ENCODE measurements around the gene EFCAB11.

EFCAB11 gene

DNA sequence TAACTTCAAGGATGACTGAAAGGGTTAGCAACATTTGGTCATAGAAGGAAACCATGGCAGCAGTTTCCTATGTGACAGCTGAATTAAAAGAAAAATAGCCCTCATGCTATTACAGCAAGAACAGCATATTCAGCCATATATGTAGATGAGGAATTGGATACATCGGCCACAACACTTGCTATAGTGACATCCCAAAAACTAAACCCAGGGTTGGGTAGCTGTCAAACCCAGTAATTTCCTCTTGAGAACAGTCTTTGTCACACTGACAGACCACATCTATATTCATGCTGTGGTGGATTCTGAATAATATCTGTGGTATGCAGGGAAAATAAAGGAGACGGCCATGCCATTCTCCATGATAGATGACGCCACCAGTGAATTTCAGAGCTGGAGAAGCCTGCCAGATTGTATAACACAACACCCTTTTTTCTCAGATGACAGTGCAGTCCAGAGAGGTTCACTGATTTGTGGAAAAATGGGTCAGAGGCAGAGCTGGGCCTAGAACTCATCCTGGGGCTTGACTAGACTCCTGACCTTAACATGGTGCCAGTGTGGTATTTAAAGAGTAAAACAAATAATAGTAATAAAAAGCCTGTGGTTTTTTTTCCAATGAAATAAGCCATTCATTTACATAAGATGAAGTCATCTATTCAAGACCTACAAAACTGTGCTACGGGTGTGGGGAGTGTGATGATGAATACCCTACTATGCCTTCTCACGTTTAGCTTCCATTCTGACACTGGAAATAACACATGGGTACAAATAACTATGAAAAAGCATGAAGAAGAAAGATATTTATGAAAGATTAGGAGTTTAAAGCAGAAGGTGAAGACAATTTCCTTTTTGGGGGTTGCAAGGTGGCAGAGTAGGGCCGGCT is 32.3 kb downstream of the EFCAB11 start:
- H3K27ac Mint-ChIP-seq, result no peak overlapping the region
- H3K4me1 Mint-ChIP-seq, result no peaks in the 10 kb centered on the region
- H3K36me3 Mint-ChIP-seq (ENCODE audit: low read depth), result peaks cover 11% of the 10 kb centered on the region
- DNase-seq, result no peak
- no peaks in the 10 kb centered on the region for H3K9me3 Mint-ChIP-seq
- no peaks in the 10 kb centered on the region for H3K27me3 Mint-ChIP-seq (ENCODE audit: low read depth, poor library complexity)
- TF ChIP-seq, protein P1, sequence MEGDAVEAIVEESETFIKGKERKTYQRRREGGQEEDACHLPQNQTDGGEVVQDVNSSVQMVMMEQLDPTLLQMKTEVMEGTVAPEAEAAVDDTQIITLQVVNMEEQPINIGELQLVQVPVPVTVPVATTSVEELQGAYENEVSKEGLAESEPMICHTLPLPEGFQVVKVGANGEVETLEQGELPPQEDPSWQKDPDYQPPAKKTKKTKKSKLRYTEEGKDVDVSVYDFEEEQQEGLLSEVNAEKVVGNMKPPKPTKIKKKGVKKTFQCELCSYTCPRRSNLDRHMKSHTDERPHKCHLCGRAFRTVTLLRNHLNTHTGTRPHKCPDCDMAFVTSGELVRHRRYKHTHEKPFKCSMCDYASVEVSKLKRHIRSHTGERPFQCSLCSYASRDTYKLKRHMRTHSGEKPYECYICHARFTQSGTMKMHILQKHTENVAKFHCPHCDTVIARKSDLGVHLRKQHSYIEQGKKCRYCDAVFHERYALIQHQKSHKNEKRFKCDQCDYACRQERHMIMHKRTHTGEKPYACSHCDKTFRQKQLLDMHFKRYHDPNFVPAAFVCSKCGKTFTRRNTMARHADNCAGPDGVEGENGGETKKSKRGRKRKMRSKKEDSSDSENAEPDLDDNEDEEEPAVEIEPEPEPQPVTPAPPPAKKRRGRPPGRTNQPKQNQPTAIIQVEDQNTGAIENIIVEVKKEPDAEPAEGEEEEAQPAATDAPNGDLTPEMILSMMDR (IDR thresholded peaks at IDR 0.05), result no peak
- H3K4me3 Mint-ChIP-seq, result no peak overlapping the region

DNA sequence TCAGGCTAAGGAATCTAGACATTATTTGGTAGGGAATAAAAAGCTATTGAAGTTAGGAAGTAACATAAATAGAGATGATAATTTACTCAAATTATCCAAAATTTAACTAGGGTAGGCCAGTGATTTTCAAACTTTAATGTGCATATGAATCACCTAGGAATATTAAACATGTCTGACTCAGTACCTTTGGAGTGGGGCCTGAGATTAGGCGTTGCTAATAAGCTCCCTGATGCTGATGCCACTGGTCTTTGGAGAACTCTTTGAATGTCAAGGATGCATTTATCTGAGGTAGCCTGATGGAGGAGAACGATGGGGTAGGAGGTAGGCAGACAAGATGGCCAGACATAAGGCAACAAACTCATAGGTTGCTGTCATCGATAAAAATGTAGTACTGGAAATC is 33.2 kb downstream of the EFCAB11 start:
- no peak overlapping the region for H3K4me3 Mint-ChIP-seq
- no peaks in the 10 kb centered on the region for H3K9me3 Mint-ChIP-seq
- H3K4me1 Mint-ChIP-seq, result no peaks in the 10 kb centered on the region
- H3K27ac Mint-ChIP-seq, result no peak overlapping the region
- TF ChIP-seq, protein P1 (IDR thresholded peaks at IDR 0.05), result no peak
- H3K36me3 Mint-ChIP-seq (ENCODE audit: low read depth), result peaks cover 9% of the 10 kb centered on the region
- H3K27me3 Mint-ChIP-seq (ENCODE audit: low read depth, poor library complexity), result no peaks in the 10 kb centered on the region
- DNase-seq, result no peak

DNA sequence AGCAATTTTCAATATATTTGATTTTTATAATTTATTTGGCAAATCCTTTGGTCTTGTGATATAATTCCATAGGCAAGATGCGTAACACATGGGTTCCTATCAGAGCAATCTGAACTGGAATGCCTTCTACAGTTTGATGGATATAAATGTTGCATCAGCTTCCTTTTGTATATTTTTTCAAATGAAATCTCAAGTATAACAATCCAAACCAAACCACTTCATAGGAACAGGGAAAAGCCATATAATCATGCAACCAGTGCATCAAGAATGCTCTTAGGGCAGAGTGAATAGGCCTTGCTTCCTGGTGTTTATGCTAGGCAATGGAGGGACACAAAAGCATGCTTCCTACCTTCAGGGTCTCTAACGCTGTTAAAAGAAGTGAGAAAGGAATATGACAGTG is 34.5 kb downstream of the EFCAB11 start:
- H3K9me3 Mint-ChIP-seq, result no peaks in the 10 kb centered on the region
- no peaks in the 10 kb centered on the region for H3K27me3 Mint-ChIP-seq (ENCODE audit: low read depth, poor library complexity)
- TF ChIP-seq, protein P1 (IDR thresholded peaks at IDR 0.05), result no peak
- no peaks in the 10 kb centered on the region for H3K4me1 Mint-ChIP-seq
- DNase-seq, result no peak
- H3K36me3 Mint-ChIP-seq (ENCODE audit: low read depth), result peaks cover 6% of the 10 kb centered on the region
- no peak overlapping the region for H3K27ac Mint-ChIP-seq
- no peak overlapping the region for H3K4me3 Mint-ChIP-seq

DNA sequence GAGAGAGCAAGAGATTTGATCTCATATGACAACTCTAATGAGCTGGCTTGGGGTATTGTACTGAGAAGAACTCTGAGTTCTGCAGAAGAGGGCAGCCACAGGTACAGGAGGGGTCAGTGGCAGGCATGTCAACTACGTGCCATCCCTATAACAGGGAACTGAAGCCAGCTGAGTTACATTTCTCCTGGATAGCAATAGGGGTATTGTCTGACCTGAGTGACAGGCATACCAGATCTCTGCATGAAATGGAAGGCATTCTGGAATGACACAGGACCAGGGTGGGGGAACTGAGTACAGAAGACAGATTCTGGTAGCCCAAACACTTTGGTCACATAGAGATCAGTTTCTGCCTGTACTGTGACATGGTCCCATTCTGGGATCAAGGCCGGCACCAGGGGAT is 35.8 kb downstream of the EFCAB11 start:
- Mint-ChIP-seq H3K4me3 (no peak overlapping the region), H3K27me3 (ENCODE audit: low read depth, poor library complexity) (peaks cover 3% of the 10 kb centered on the region), H3K36me3 (ENCODE audit: low read depth) (no peaks in the 10 kb centered on the region), H3K9me3 (no peaks in the 10 kb centered on the region), H3K4me1 (no peaks in the 10 kb centered on the region), H3K27ac (peak overlapping the region; percentile 4)
- DNase-seq, result no peak
- TF ChIP-seq, protein P1 (IDR thresholded peaks at IDR 0.05), result no peak

DNA sequence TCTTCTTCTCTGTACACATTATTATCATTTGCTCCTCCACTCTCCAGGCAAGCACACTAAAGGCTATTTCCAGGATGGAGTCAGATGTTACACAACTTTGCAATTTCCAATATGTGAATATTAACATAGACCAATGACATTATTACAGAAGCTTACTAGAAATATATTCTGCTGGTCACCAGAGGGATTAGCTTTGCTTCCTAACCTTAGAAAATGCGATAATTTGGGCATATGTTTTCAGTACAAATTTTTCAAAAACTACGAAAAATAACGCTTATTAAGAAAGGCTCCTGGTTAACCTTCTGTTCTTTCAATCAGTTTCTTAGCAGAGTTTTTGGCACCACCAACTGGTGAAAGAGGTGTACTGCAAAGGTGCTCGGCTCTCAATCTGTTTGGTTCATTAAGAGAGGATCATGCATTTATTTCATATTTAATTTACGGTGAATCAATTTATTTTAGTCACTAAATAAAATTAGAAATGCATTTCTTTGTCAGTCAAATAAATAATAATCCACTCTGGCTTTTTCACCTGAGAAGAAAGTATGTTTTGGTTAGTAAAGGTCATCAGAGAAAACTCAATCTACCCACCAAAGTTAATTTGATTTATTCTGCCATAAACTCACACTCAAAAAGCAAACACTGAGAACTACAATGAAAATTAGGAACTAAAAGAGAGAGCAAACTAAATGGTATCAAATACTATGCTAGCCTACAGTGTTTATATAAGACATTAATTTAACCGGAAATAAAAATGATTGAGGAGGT is 39.2 kb downstream of the EFCAB11 start:
- H3K9me3 Mint-ChIP-seq, result no peaks in the 10 kb centered on the region
- no peaks in the 10 kb centered on the region for H3K36me3 Mint-ChIP-seq (ENCODE audit: low read depth)
- H3K27me3 Mint-ChIP-seq (ENCODE audit: low read depth, poor library complexity), result peaks cover 3% of the 10 kb centered on the region
- H3K27ac Mint-ChIP-seq, result no peak overlapping the region
- H3K4me1 Mint-ChIP-seq, result peaks cover 21% of the 10 kb centered on the region
- peak; percentile 65 for DNase-seq
- no peak overlapping the region for H3K4me3 Mint-ChIP-seq
- TF ChIP-seq, protein P1 (IDR thresholded peaks at IDR 0.05), result peak; percentile 98
